Neuron (in vitro differentiated cells): ENCODE data around the gene SOS1.

ENCODE experiments used
- H2AFZ ChIP-seq: one replicate; pipeline ENCODE4 v1.6.1; 2013; ENCODE audit warnings: low read depth, mild to moderate bottlenecking, inconsistent platforms, low read length, moderate library complexity
- H3K27me3 ChIP-seq: one replicate; pipeline ENCODE4 v1.6.1; 2013; ENCODE audit warnings: low read length; ENCODE audit not compliant: insufficient read depth
- H3K36me3 ChIP-seq: one replicate; pipeline ENCODE4 v1.6.1; 2013; ENCODE audit warnings: low read length; ENCODE audit not compliant: insufficient read depth
- H3K4me1 ChIP-seq: one replicate; pipeline ENCODE4 v1.6.1; 2013; ENCODE audit warnings: low read length; ENCODE audit not compliant: insufficient read depth
- H3K4me3 ChIP-seq: 2 replicates; pipeline ENCODE4 v1.5.1; 2013; ENCODE audit warnings: mild to moderate bottlenecking, low read length, moderate library complexity
- H3K9me3 ChIP-seq: one replicate; pipeline ENCODE4 v1.6.1; 2013; ENCODE audit warnings: low read length

SOS1 gene

GRCh38 chr2:39107724-39108273 is 13.1 kb downstream of the SOS1 start:
- Histone ChIP-seq H3K27me3 (no peaks in the 10 kb centered on the region), H3K36me3 (peaks cover 2% of the 10 kb centered on the region), H3K4me1 (peaks cover 7% of the 10 kb centered on the region), H3K9me3 (peaks cover 2% of the 10 kb centered on the region), H3K4me3 (no peak overlapping the region), H2AFZ (no peak overlapping the region)

GRCh38 chr2:39107156-39107555 is 13.7 kb downstream of the SOS1 start:
- Histone ChIP-seq H3K9me3 (peaks cover 2% of the 10 kb centered on the region), H2AFZ (no peak overlapping the region), H3K4me1 (peaks cover 7% of the 10 kb centered on the region), H3K4me3 (no peak overlapping the region), H3K27me3 (no peaks in the 10 kb centered on the region), H3K36me3 (no peaks in the 10 kb centered on the region)

GRCh38 chr2:39099870-39100728 is 20.8 kb downstream of the SOS1 start:
- Histone ChIP-seq H3K36me3 (no peaks in the 10 kb centered on the region), H2AFZ (no peak overlapping the region), H3K27me3 (no peaks in the 10 kb centered on the region), H3K4me1 (no peaks in the 10 kb centered on the region), H3K9me3 (peaks cover 2% of the 10 kb centered on the region), H3K4me3 (no peak overlapping the region)

- Histone ChIP-seq H3K36me3 (no peaks in the 10 kb centered on the region), H3K4me3 (no peak overlapping the region), H3K27me3 (no peaks in the 10 kb centered on the region), H2AFZ (no peak overlapping the region), H3K9me3 (peaks cover 2% of the 10 kb centered on the region), H3K4me1 (no peaks in the 10 kb centered on the region)
Observed at GRCh38 chr2:39099310-39099869, 21.5 kb downstream of the SOS1 start.

- H3K27me3 ChIP-seq = no peaks in the 10 kb centered on the region
- peaks cover 3% of the 10 kb centered on the region for H3K9me3 ChIP-seq
- no peak overlapping the region for H3K4me3 ChIP-seq
- peaks cover 4% of the 10 kb centered on the region for H3K36me3 ChIP-seq
- no peak overlapping the region for H2AFZ ChIP-seq
- H3K4me1 ChIP-seq = no peaks in the 10 kb centered on the region
Observed at GRCh38 chr2:39095624-39096023, 25.2 kb downstream of the SOS1 start.

GRCh38 chr2:39094717-39095363 is 26.0 kb downstream of the SOS1 start:
- Histone ChIP-seq H3K4me1 (no peaks in the 10 kb centered on the region), H3K36me3 (peaks cover 4% of the 10 kb centered on the region), H3K4me3 (no peak overlapping the region), H3K27me3 (no peaks in the 10 kb centered on the region), H3K9me3 (peaks cover 3% of the 10 kb centered on the region), H2AFZ (no peak overlapping the region)

GRCh38 chr2:39093218-39093898 is 27.5 kb downstream of the SOS1 start:
- H3K27me3 ChIP-seq = no peaks in the 10 kb centered on the region
- H3K36me3 ChIP-seq = peaks cover 4% of the 10 kb centered on the region
- no peak overlapping the region for H3K4me3 ChIP-seq
- peaks cover 3% of the 10 kb centered on the region for H3K9me3 ChIP-seq
- no peaks in the 10 kb centered on the region for H3K4me1 ChIP-seq
- no peak overlapping the region for H2AFZ ChIP-seq

- peaks cover 4% of the 10 kb centered on the region for H3K36me3 ChIP-seq
- peaks cover 3% of the 10 kb centered on the region for H3K9me3 ChIP-seq
- H3K4me1 ChIP-seq = no peaks in the 10 kb centered on the region
- H3K27me3 ChIP-seq = no peaks in the 10 kb centered on the region
- no peak overlapping the region for H3K4me3 ChIP-seq
- no peak overlapping the region for H2AFZ ChIP-seq
Observed at GRCh38 chr2:39091543-39091942, 29.3 kb downstream of the SOS1 start.

- no peaks in the 10 kb centered on the region for H3K4me1 ChIP-seq
- H3K4me3 ChIP-seq = no peak overlapping the region
- no peaks in the 10 kb centered on the region for H3K27me3 ChIP-seq
- H2AFZ ChIP-seq = no peak overlapping the region
- peaks cover 4% of the 10 kb centered on the region for H3K36me3 ChIP-seq
- peaks cover 3% of the 10 kb centered on the region for H3K9me3 ChIP-seq
Observed at GRCh38 chr2:39091063-39091462, 29.8 kb downstream of the SOS1 start.

- H3K4me1 ChIP-seq = no peaks in the 10 kb centered on the region
- H3K36me3 ChIP-seq = no peaks in the 10 kb centered on the region
- H3K4me3 ChIP-seq = no peak overlapping the region
Observed at GRCh38 chr2:39080152-39080551, 40.7 kb downstream of the SOS1 start.

GRCh38 chr2:39069890-39070465 is 50.9 kb downstream of the SOS1 start:
- Histone ChIP-seq H2AFZ (no peak overlapping the region), H3K36me3 (peaks cover 26% of the 10 kb centered on the region), H3K4me1 (peaks cover 4% of the 10 kb centered on the region), H3K4me3 (no peak overlapping the region), H3K9me3 (no peaks in the 10 kb centered on the region), H3K27me3 (no peaks in the 10 kb centered on the region)

More at GRCh38 chr2:39080152-39080551, 40.7 kb downstream of the SOS1 start:
- Histone ChIP-seq H3K27me3 (no peaks in the 10 kb centered on the region), H2AFZ (no peak overlapping the region), H3K9me3 (peaks cover 6% of the 10 kb centered on the region)

- peaks cover 4% of the 10 kb centered on the region for H3K4me1 ChIP-seq
- H3K9me3 ChIP-seq = no peaks in the 10 kb centered on the region
- no peak overlapping the region for H3K4me3 ChIP-seq
- peaks cover 24% of the 10 kb centered on the region for H3K36me3 ChIP-seq
- H2AFZ ChIP-seq = no peak overlapping the region
- H3K27me3 ChIP-seq = no peaks in the 10 kb centered on the region
Observed at GRCh38 chr2:39069136-39069515, 51.7 kb downstream of the SOS1 start.
